Stimulated activated CD8-positive, alpha-beta memory T cell treated with anti-CD3 and anti-CD28 coated beads, Interleukin-4, amount 100 ng/mL, for 48 hours (primary cell): ENCODE measurements around the gene PTGDS.
A peak's percentile ranks its signal among the peaks of the same experiment; 100 is the strongest.

ENCODE experiments used
- DNase-seq: peaks from one replicate; pipeline ENCODE4 v3.0.0-alpha.2; 2020

The PTGDS gene

GRCh38 chr9:137026828-137027227 lies 49.5 kb downstream of the PTGDS start:
- no peak for DNase-seq

DNA sequence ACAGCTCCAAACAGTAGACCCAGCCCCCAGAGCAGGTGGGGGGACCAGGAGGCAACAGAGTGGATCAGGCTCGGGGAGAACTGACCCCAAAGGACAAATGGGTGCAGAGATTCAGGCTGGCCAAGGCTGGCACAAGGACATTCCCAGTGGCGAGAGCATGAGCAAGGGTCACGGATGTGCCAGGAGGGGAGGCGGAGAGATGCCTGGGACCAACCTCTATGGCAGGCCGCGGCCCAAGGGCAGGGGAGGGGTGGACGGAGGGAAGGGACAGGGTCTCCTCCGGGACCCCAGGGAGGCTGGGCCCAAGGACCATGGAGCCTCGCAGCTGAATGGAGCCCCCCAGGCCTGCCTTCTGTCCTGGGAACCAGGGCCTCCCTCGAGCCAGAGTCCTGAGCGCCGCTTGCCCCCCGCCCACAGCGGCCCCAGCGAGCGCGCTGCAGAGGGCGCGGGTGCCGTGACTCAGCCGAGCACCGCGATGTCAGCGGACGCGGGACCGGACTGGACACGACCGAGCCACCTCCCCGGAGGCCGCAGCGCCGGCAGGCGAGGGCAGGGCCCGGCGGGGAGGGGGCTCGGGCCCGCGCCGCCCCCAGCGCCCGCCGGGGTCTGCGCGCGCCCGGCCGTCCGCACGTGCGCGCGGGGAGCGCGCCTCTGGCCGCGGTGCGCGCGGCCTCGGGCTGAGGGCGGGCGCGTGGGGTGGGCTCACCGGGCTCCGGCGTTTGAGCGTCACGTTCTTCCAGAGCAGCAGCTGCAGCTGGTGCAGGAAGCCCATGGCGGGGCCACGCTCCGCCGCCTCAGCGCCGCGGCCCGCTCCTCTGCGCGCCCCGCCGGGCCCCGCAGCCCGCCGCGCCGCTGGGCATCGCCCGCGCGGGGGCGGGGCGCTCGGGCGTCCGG lies 50.3 kb downstream of the PTGDS start, which contains the start of gene ABCA2:
Gene ABCA2 (minus strand): TSS at position 869 of the 894 bp plus-strand sequence. CDS start 97 bp downstream, at position 772.
- no peak for DNase-seq

DNA sequence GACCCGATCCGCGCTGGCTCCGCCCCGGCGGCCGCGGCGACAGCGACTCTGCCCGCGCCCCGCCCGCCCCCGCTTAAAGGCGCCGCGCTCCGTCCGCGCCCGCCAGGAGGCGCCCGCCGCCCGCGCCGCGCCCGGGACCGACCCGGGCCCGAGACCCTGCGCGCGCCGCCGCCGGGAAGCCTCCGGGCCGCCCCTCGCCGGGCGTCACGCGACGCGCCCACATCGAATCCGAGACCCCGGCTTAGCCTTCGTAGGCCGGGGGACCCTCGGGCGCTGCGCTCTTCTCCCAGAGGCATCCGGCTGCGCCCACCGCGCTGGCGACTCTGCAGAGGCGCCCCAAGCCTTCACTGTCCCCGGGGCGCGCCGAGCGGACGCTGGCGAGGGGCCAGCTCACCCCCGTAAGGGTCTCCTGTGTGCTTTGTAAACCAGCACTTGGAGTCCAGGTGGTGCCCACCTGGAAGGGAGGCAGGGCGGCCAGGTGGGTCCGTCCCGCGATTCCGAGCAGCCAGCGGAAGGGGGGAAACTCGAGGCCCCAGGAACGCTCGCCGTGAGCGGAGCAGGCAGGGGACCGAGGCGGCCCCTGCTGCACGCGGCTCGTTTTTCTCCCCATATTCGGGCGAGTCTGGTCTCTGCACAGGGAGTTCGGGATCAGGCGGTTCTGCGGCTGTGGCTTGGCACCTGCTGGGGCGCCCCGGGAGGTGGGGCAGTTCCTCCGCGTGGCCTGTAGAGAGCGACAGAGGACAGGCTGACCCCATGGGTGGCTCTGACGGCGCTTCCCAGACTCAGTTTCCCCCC lies 51.2 kb downstream of the PTGDS start:
- peak; percentile 79 for DNase-seq

- peak; percentile 91 for DNase-seq
These were observed 52.0 kb downstream of the PTGDS start for GRCh38 chr9:137029058-137029936.

- DNase-seq = no peak
These were observed 52.7 kb downstream of the PTGDS start for GRCh38 chr9:137030006-137030405.

DNA sequence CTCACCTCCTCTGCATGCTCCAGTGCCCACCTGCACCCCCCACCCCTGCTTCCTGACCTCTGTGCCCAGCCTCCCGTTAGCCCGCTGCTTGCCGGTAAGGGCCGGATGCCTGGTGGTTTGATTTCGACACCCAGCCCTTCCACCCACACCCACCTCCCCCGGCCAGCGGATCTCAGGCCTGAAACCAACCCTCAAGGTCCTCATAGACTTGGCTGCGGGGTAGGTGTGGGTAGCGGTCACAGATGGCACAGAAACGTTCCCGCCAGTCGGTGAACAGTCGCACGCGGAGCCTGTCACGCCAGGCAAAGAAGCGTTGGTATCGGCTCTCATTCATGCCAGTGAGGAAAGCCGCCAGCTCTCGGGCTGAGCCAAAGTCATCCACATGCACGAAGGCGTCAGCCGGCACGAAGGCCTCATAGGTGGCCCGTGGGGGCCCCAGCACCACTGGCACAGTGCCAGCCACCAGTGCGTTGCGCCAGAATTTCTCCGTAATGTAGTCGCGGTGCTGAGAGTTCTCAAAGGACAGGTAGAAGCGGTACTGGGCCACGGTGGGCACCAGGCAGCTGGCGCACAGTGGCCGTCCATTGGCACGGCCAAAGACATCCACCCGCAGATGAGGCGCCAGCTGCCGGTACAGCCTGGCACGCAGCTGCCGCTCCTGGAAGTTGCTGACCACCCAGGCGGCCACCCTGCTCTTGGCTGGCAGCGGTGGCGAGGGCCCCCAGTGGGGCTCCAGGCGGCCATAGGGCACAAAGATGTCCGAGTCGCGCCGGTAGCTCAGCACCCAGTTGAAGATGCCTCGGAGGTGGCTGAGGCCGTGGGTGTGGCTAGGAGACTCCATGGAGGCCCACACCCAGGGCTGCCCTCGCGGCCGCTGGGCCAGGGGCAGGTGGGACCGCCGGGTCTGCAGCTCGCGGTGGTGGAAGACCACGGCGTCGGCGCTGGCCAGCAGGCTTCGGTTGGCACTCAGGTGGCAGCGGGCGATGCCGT lies 53.5 kb downstream of the PTGDS start:
- peak; percentile 73 for DNase-seq
